Esophagus muscularis mucosa (tissue), 4 donors: Measurements from ENCODE around the gene GPR135. TPM values are rescaled to one million over a fixed set of nuclear protein-coding genes. Genes with fewer than 3 reads are reported as not detected.

Experiments
- DNase-seq: peaks from one replicate; pipeline ENCODE4 v3.0.0-alpha.2; 2017; ENCODE audit errors: extremely low spot score
- H3K27ac ChIP-seq, 4 donors: fragments of 200-600 bp; sonication (generic); replicated peaks in 1 of 4; 1 replicate in 3 of 4; 2 replicates in 1 of 4; pipeline ENCODE4 v1.5.1; 2016 to 2019; ENCODE audit warnings: mild to moderate bottlenecking in 1 of 4
- H3K27me3 ChIP-seq, 4 donors: fragments of 200-600 bp; sonication (generic); one replicate each; pipeline versions ENCODE4 v1.5.1 to v1.6.0; 2016 to 2019
- H3K36me3 ChIP-seq, 4 donors: fragments of 200-600 bp; sonication (generic); one replicate each; pipeline ENCODE4 v1.5.1; 2016 to 2019
- H3K4me1 ChIP-seq, 4 donors: fragments of 200-600 bp; sonication (generic); one replicate each; pipeline ENCODE4 v1.5.1; 2016 to 2019
- H3K4me3 ChIP-seq, 4 donors: fragments of 200-600 bp; sonication (generic); 1 replicate in 2 of 4; 2 replicates in 2 of 4; pipeline ENCODE4 v1.5.1; 2016 to 2019; ENCODE audit warnings: mild to moderate bottlenecking in 4 of 4, moderate library complexity in 1 of 4
- H3K9me3 ChIP-seq, 4 donors: fragments of 200-600 bp; sonication (generic); 1 replicate in 3 of 4; 2 replicates in 1 of 4; pipeline ENCODE4 v1.5.1; 2016 to 2019
- EP300 ChIP-seq: sonication (generic); formaldehyde crosslinking; IDR thresholded peaks from one replicate; pipeline ENCODE4 v1.6.1; 2017; ENCODE audit warnings: antibody characterized with exemption
- POLR2A ChIP-seq: fragments of 450-650 bp; IDR thresholded peaks from one replicate; pipeline ENCODE4 v1.6.1; 2017; ENCODE audit warnings: antibody characterized with exemption, moderate library complexity, mild to moderate bottlenecking, low read depth
- POLR2AphosphoS5 ChIP-seq, 2 donors: sonication (generic); formaldehyde crosslinking; IDR thresholded peaks; one replicate each; pipeline ENCODE4 v1.6.1; 2017; ENCODE audit warnings: antibody characterized with exemption in 2 of 2
- WGBS: methylation state at CpG from one replicate; pipeline ENCODE4 v1.1.5; 2018; 5-methylcytosine and 5-hydroxymethylcytosine counted together
- intact Hi-C: fragments of 100-400 bp; cut with DNase I; formaldehyde crosslinking; loops from one replicate; pipeline ENCODE4 v1.15.1; 2023
- total RNA-seq, 4 donors: library from RNA; depleted of rRNA; stranded (reverse); fragments of >200 nt; gene quantifications; one replicate each; pipeline versions ENCODE4 v1.1.0 to v1.2.1, GENCODE V29; 2016
- TF ChIP-seq, protein P1 (sequence below), 3 experiments: fragments of 200-600 bp in 2 of 3; fragments of 450-650 bp in 1 of 3; sonication (generic) in 2 of 3; IDR thresholded peaks; one replicate each; pipeline ENCODE4 v1.5.1; 2017 to 2019; ENCODE audit warnings: antibody characterized with exemption in 3 of 3, mild to moderate bottlenecking in 2 of 3, moderate library complexity in 1 of 3

Gene GPR135
- total RNA-seq, 4 donors from 2014 or later = 4.3 to 9.1 (median 6.4) TPM

DNA sequence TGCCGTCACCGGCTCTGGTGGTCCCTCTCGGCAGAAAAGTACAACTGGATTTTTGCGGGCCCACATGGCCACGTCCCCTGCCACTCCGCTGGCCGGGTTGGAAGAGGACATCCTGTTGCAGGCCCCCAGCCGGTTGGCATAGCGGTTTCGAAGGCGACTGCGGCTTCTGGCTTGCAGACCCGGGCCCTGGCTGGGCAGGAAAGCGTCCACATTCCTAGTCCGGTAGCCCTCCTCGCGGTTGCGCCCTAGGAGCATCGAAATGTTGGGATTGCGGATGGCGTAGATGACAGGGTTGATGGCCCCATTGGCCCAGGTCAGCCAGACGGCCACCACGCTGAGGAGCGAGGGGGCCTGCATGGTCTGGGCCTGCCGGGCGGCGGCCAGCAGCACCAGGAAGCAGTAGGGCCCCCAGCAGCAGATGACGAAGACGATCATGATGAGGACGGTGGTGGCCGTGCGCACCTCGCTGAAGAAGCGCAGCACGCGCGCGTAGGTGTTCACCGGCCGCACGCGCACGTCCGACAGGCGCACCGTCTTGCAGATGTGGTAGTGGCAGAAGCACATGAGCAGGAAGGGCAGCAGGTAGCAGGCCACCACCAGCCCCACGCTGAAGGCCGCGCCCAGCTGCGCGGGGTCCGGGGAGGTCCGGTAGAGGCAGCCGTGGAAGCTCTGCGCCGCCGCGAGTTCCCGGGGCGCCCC is 1.2 kb downstream of the GPR135 start:
- Histone ChIP-seq H3K4me3 (peak overlapping the region; percentile 75 to 82 (median 80)), H3K9me3 (no peaks in the 10 kb centered on the region), H3K27ac (peak overlapping the region; percentile 84 to 90 (median 86)), H3K27me3 (no peaks in the 10 kb centered on the region), H3K4me1 (peaks cover 9 to 27% (median 17%) of the 10 kb centered on the region in 4 donors), H3K36me3 (no peaks in the 10 kb centered on the region)
- no peak for DNase-seq
- 61% methylated on average over 33 of the region's 60 CpGs for WGBS
- TF ChIP-seq, protein P1, sequence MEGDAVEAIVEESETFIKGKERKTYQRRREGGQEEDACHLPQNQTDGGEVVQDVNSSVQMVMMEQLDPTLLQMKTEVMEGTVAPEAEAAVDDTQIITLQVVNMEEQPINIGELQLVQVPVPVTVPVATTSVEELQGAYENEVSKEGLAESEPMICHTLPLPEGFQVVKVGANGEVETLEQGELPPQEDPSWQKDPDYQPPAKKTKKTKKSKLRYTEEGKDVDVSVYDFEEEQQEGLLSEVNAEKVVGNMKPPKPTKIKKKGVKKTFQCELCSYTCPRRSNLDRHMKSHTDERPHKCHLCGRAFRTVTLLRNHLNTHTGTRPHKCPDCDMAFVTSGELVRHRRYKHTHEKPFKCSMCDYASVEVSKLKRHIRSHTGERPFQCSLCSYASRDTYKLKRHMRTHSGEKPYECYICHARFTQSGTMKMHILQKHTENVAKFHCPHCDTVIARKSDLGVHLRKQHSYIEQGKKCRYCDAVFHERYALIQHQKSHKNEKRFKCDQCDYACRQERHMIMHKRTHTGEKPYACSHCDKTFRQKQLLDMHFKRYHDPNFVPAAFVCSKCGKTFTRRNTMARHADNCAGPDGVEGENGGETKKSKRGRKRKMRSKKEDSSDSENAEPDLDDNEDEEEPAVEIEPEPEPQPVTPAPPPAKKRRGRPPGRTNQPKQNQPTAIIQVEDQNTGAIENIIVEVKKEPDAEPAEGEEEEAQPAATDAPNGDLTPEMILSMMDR (IDR thresholded peaks at IDR 0.05) = no peak
- TF ChIP-seq EP300 = no peak
- no peak for TF ChIP-seq POLR2AphosphoS5 (IDR thresholded peaks at IDR 0.05)
- TF ChIP-seq POLR2A = no peak
- intact Hi-C loops = no loop called here

DNA sequence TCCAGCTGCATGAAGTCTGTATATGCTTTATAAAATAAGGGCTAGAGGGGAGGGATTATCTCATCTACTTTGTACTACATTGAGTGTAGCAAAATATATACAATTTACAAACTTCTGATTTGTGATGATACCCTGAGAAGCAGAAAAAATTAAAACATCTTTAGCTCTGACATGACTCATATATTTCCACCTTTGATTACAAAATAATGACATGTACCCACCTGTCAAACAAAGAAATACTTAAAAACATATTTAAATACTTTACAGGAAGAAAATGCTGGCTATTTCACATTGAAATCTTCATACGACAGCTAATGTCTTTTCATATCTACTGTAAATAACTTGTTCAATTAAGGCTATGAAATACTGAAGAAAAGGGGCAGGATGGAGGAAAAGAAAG is 3.3 kb downstream of the GPR135 start:
- 87% methylated on average over 1 of the region's 1 CpG for WGBS
- H3K27me3 ChIP-seq = no peaks in the 10 kb centered on the region
- TF ChIP-seq POLR2AphosphoS5 (IDR thresholded peaks at IDR 0.05) (no peak), EP300 (no peak), POLR2A (no peak)
- TF ChIP-seq, protein P1 (IDR thresholded peaks at IDR 0.05) = no peak
- H3K4me3 ChIP-seq = no peak overlapping the region
- H3K4me1 ChIP-seq = peaks cover 9 to 27% (median 17%) of the 10 kb centered on the region in 4 donors
- no peak overlapping the region for H3K27ac ChIP-seq
- DNase-seq = no peak
- H3K9me3 ChIP-seq = no peaks in the 10 kb centered on the region
- H3K36me3 ChIP-seq = peaks cover 0 to 1% (median 0%) of the 10 kb centered on the region in 4 donors
- intact Hi-C loops = no loop called here

DNA sequence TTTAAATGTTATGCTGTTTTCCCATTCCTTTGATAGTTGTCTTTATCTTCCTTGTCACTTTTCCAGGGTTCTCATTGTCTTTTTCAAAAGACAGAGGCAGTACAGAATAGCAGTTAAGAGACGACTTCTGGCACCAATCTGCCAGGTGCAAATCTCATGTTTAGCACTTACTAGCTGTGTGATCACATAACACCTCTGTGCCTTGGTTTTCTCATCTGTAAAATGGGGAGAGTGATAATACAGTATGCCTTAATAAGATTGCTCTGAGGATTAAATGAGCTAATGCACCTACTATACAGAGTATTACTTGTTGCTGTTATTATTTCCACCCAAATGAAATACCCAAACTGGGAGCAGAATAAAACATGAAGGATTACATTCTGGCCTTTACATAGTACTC is 4.8 kb downstream of the GPR135 start:
- H3K27me3 ChIP-seq = no peaks in the 10 kb centered on the region
- no peak for DNase-seq
- peaks cover 9 to 18% (median 16%) of the 10 kb centered on the region in 4 donors for H3K4me1 ChIP-seq
- intact Hi-C loops = no loop called here
- 97% methylated on average over 1 of the region's 1 CpG for WGBS
- H3K36me3 ChIP-seq = peaks cover 0 to 13% (median 2%) of the 10 kb centered on the region in 4 donors
- TF ChIP-seq POLR2A = no peak
- no peak overlapping the region for H3K4me3 ChIP-seq
- no peak overlapping the region for H3K27ac ChIP-seq
- H3K9me3 ChIP-seq = no peaks in the 10 kb centered on the region

DNA sequence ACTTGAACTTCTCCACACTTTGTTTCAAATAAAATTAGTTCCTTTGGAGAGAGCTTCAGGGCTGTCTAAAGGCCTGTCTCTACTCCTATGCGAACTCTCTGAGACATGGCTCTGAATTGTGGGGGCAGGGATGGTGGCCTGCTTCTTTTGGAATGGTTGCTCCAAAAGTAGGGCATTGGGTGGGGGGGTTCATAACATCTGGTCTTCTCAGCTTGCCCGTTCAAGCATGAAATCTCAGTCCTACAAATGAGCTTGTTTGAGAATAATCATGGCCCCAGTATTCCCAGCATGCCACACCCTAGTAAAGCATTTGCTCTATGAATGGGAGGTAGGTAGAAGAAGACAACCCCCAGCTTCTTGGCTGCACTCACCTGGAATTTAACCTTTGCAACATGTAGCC is 6.7 kb downstream of the GPR135 start:
- Histone ChIP-seq H3K4me1 (peaks cover 0 to 11% (median 6%) of the 10 kb centered on the region in 4 donors), H3K9me3 (no peaks in the 10 kb centered on the region), H3K4me3 (no peak overlapping the region), H3K27ac (no peak overlapping the region), H3K36me3 (peaks cover 0 to 18% (median 2%) of the 10 kb centered on the region in 4 donors), H3K27me3 (no peaks in the 10 kb centered on the region)
- no peak for TF ChIP-seq POLR2A
- TF ChIP-seq POLR2AphosphoS5 (IDR thresholded peaks at IDR 0.05) = no peak
- no peak for TF ChIP-seq EP300
- TF ChIP-seq, protein P1 (IDR thresholded peaks at IDR 0.05) = no peak
- intact Hi-C loops = loop anchor here (10.0 kb wide), 1 partner anchor 424 kb away; no protein-coding TSS in a partner anchor
- whole genome bisulfite sequencing = 100% methylated on average over 2 of the region's 2 CpGs
- DNase-seq = no peak

DNA sequence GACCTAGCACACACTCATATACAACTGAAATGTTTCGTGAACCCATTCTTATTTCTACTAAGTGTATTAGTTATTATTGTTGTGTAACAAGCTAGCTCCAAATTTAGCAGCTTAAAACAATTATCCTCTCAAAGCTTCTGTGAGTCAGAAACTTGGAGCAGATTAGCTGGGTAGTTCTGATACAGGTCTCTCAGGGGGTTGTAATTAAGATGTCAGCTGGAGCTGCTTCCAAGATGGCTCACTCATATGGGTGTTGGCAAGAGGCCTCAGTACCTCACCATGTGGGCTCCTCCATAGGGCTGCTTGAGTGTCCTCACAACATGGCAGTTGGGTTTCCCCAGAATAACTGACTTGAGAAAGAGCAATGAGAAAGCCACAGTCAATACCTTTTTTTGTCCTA is 9.8 kb downstream of the GPR135 start:
- Histone ChIP-seq H3K9me3 (no peaks in the 10 kb centered on the region), H3K27me3 (no peaks in the 10 kb centered on the region), H3K27ac (no peak overlapping the region), H3K4me3 (no peak overlapping the region), H3K36me3 (peaks cover 0 to 18% (median 2%) of the 10 kb centered on the region in 4 donors), H3K4me1 (peaks cover 0 to 8% (median 0%) of the 10 kb centered on the region in 4 donors)
- intact Hi-C loops = loop anchor here (10.0 kb wide), 1 partner anchor 421 kb away; no protein-coding TSS in a partner anchor
- no peak for DNase-seq
- no peak for TF ChIP-seq EP300
- no peak for TF ChIP-seq POLR2AphosphoS5 (IDR thresholded peaks at IDR 0.05)
- no peak for TF ChIP-seq POLR2A
- TF ChIP-seq, protein P1 (IDR thresholded peaks at IDR 0.05) = no peak
- 94% methylated on average over 1 of the region's 1 CpG for WGBS
